ENCODE measurements around the gene GCGR.

The GCGR gene

GRCh38 chr17:81803728-81804558, at the start of gene GCGR:
TSS of gene GCGR (plus strand) at chr17:81804150. CDS start at chr17:81809019, 4,869 bp downstream.
- DNase-seq (ENCODE audit: low read depth in 2 of 2): no peak

GRCh38 chr17:81792675-81793615, 11.0 kb upstream of the GCGR start:
- DNase-seq (ENCODE audit: low read depth in 2 of 2): no peak

DNA sequence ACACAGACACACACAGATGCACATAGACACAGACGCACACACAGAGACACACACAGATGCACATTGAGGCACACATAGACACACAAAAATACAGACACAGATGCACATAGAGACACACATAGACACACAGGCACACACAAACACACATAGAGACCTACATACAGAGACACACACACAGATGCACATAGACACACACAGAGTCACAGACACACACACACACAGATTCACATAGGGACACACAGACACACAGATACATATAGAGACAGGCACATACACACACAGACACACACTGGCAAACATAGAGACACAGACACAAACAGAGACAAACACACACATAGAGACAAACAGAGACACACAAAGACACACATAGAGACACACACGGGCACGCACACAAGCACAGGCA, 9.9 kb upstream of the GCGR start:
- no peak for DNase-seq (ENCODE audit: low read depth in 2 of 2)

DNA sequence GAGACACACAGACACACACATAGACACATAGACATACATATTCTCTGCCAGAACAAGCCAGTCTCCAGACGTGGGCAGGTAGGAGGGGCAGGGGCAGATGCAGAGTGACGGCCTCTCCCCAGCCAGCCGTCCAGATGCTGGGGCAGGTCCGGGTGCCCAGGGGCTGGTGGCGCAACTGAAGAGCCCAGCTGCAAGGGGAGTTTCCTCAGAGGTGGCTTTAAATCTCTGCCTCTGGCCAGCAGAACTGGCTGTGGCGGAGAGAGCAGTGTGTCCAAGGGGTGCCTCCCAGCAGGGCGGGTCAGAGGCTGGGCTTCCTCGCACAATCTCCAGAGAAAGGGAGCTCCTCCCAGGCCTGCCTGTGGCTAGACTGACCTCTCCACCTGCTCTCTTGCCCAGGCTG, 9.4 kb upstream of the GCGR start:
- no peak for DNase-seq (ENCODE audit: low read depth in 2 of 2)

GRCh38 chr17:81801327-81801726, 2.6 kb upstream of the GCGR start:
- DNase-seq (ENCODE audit: low read depth in 2 of 2): no peak

GRCh38 chr17:81802048-81802758, 1.7 kb upstream of the GCGR start:
- DNase-seq (ENCODE audit: low read depth in 2 of 2): no peak

DNA sequence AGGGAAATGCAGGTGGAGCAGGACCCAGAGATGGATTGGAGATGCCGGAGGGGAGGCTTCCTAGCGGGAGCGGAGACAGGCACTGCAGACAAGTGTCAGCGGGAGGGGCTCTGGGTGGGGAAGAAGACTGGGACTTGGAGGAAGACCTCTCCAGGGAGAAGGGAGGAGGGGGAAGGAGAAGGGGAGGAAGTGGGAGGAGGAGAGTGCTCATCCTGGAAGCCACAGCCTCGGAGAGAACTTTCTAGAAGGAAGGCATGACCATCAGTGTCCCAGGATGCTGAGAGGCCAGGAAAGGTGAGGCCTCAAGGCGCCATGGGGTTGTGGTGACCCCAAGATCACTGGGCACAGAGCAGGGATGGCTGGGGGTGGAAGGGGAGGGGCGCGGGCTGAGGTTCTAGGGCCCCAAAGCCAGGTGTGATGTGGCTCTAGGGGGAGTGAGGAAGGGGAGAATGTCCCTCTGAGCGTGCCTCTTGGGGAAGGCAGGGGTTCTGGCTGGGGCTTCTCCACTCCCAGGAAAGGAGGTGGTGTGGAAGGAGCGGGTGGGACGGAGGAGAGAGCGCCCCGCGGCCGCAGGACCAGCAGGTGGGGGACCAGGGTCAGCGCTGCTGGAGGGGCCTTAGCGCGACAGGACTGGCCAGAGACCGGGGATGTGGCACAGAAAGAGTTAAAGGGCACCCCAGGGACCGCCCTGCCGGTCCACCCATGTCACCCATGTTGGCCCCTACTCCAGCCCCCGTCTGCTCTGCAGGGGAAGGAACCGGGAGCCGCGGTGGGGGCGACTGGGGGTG, 900 bp upstream of the GCGR start:
- no peak for DNase-seq (ENCODE audit: low read depth in 2 of 2)

DNA sequence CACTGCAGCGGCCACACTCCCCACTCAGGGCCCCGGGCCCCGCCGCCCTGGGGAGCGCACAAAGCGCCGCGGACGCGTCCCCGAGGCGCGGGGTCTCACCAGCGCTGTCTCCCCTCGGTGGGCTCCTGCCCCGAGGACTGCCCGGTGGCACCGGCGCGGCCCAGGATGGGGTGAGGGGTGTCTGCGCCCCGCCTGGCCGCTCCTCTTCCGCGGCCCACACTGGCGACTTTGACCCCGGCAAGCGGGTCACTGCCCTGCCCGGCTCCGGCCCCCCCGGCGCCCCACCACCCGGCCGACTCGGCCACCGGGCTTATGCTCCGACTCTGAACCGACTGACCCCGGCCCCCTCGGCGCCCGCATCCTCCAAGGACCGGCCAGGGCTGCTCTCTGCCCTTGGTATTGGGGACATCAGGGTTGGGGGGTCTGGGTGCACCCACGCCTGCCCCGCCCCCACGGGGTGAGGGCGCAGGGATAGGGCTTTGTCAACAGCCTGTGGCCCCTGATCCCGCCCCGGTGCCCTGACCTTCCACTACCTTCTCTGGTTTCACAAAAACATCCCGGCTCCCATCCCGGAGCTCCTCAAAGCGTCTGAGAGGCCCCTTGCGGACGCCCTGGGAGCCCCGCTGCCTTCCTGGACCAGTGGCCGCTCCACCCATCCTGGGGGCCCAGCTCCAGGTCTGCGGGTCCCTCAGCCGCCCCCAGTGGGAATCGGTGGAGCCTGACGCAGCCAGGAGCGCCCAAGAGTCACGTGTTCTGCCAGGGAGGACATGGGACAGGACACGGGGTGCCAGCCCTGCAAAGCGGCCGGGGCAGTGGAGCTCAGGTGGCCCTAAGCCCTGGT, 829 bp downstream of the GCGR start:
- DNase-seq (ENCODE audit: low read depth in 2 of 2): no peak

DNA sequence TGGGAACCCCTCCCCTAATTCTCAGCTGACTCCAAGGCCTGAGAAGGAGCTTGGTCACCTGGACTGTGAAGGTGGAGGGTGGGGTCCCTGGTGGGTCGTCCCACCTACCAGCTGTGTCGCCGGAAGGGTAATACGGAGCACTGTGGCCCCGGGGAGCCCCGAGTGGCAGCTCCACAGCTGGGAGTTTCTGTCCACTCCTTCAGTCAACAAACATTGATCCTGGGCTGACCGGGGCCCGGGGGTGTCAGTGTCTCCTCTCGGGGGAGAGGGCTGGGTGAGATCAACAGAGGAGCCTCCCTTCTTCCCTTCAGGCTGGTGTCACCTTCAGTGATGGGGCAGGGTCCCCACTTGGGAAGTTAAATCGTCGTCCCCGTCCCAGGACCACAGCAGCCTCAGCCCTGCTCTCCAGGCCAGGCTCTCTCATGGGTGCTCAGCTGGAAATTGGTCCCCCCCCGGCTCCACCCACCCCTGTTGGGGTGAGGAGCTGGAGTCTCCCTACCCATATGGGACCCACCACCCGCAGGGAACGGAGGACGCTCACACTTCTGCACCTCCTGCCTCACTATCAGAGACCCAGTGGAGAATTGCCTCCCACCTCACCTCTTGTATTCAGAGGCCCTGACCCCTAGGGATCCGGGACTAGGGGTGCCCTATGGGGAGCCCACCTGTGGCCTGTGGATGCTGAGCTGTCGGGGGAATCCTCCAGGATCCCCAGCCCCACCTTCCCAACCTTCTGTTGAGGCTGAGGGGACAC, 1.9 kb downstream of the GCGR start:
- no peak for DNase-seq (ENCODE audit: low read depth in 2 of 2)

DNA sequence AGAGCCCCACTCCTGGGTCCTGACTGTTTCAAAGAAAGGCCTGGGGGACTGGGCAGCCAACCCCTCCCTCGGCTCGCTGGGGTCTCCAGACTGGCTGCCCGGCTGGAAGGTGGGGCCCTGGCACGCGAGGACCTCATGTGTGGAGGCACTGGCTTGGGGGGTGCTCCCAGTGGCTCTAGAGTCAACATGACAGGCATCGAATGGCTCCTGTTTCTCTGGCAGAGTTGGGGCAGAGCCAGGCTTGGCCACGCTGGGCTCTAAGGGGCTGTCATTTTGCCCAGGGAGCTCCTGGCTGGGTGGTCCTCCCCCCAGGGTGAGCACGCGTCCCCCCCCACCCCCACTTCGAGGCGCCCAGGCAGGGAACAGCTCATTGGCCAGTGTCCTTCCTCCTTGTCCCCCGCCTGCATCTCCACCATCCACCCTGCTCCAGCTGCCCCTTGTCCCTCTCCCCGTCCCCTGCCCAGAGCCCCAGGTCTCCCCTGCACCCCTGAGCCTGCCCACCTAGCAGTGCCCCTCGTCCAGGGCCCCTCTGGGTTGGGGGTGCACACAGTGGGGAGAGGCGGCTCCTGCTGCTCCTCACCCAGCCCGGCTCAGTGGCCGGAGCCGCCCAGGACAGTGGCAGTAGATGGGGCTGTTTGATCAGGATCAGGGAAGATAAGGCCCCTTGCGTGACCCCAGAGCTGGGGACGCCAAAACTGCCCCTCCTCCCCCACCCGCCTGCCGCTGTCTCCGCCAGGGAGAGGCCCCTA, 2.7 kb downstream of the GCGR start:
- DNase-seq (ENCODE audit: low read depth in 2 of 2): no peak

DNA sequence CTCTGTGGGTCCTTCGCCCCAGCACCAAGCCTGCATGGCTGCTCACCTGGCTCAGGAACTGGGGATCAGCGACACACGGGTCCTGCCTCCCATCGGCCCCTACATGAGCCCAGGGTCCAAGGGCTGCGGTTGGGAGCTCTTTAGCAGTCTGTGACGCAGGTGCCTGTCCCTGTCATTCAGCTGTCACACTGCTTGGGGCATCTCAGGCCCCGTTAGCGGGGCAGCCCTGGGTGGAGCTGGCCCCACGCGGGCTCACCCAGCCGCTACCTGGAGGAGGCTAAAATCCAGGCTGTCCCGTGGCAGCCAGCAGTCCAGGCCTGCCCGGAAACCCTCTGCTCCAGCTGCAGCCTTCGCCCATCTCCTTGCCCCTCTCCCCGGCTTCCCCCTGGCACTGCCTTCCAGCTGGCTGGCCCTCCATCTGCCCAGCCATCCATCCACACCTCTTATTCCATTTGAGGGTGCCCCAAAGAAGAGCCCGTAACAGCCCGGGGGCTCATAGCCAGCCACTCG, 3.3 kb downstream of the GCGR start:
- no peak for DNase-seq (ENCODE audit: low read depth in 2 of 2)

DNA sequence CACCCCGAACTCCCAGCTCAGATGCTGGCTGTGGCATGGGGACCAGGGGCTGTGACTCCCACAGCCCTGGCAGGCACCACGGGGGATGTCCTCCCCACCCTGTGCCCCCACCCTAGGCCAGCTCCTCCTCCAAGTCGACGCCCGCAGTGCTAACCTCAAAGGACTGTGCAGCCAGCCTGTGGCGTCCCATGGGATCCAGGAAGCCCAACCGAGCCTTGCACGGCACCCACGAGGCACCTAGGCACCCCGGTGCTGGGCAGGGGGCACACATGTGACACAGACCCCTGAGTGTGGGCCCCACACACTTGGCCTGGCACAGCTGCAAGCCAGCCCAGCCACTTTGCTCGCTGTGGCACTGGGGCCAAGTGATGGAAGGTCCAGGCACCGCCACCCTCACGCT, 3.9 kb downstream of the GCGR start:
- DNase-seq (ENCODE audit: low read depth in 2 of 2): no peak

DNA sequence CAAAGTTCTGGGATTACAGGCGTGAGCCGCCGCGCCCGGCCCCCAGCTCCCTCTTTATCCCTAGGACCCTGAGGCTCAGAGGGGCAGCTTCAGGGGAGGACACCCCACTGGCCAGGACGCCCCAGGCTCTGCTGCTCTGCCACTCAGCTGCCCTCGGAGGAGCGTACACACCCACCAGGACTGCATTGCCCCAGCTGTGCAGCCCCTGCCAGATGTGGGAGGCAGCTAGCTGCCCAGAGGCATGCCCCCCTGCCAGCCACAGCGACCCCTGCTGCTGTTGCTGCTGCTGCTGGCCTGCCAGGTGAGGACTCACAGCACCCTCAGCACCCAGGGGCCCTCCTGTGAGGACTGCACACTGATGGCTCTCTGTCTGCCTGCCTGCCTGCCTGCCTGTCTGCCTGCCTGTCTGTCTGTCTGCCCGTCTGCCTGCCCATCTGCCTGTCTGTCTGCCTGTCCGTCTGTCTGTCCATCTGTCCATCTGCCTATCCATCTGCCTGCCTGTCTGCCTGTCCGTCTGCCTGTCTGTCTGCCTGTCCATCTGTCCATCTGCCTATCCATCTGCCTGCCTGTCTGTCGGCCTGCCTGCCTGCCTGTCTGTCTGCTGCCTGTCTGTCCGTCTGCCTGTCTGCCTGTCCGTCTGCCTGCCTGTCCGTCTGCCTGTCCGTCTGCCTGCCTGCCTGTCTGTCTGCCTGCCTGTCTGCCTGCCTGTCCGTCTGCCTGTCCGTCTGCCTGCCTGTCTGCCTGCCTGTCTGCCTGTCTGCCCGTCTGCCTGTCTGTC, 5.0 kb downstream of the GCGR start:
- no peak for DNase-seq (ENCODE audit: low read depth in 2 of 2)

DNA sequence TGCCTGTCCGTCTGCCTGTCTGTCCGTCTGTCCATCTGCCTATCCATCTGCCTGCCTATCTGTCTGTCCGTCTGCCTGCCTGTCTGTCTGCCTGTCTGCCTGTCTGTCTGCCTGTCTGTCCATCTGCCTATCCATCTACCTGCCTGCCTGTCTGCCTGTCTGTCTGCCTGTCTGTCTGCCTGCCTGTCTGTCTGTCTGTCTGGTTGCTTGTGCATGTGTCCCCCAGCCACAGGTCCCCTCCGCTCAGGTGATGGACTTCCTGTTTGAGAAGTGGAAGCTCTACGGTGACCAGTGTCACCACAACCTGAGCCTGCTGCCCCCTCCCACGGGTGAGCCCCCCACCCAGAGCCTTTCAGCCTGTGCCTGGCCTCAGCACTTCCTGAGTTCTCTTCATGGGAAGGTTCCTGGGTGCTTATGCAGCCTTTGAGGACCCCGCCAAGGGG, 5.6 kb downstream of the GCGR start:
- no peak for DNase-seq (ENCODE audit: low read depth in 2 of 2)

GRCh38 chr17:81810476-81810875, 6.5 kb downstream of the GCGR start:
- no peak for DNase-seq (ENCODE audit: low read depth in 2 of 2)

GRCh38 chr17:81810892-81811704, 7.1 kb downstream of the GCGR start:
- DNase-seq (ENCODE audit: low read depth in 2 of 2): no peak

All from stimulated activated CD8-positive, alpha-beta memory T cell treated with anti-CD3 and anti-CD28 coated beads, Interleukin-2, amount 100 ng/mL, for 1 hour (primary cell).